Endothelial cell of umbilical vein (primary cell): ENCODE measurements around the gene CCNDBP1. TPM values are rescaled to one million over a fixed set of nuclear protein-coding genes. Genes with fewer than 3 reads are reported as not detected.

Source experiments
- BruUV-seq: library from RNA; stranded (reverse); fragments of 400-500 nt; replicated peaks from 2 replicates; lab custom pipeline; 2021; lab: Mats Ljungman, UMichigan
- CTCF ChIA-PET: fragments of 300-600, 350-600 bp; sonication (Branson Sonifier 250); formaldehyde crosslinking; loops from one replicate; lab custom pipeline; 2021; ENCODE audit warnings: antibody characterized with exemption, inconsistent platforms; lab: Charles Lee
- POLR2A ChIA-PET: fragments of 300-600, 350-600 bp; sonication (Branson Sonifier 250); formaldehyde crosslinking; loops from one replicate; lab custom pipeline; 2021; ENCODE audit warnings: antibody characterized with exemption, inconsistent platforms; lab: Charles Lee
- DNase-seq: peaks from one replicate; pipeline ENCODE4 v3.0.0-alpha.2; 2011; ENCODE audit warnings: low read depth, low spot score
- FAIRE-seq: peaks from 2 replicates; lab custom pipeline; 2011; peaks lifted over from hg19 to GRCh38; lab: Jason Lieb, UNC
- H2AFZ ChIP-seq: 2 replicates; pipeline ENCODE4 v1.6.0; 2012; ENCODE audit warnings: low read depth, low read length, control low read depth, inconsistent platforms
- H3K27ac ChIP-seq: 2 replicates; pipeline ENCODE4 v1.5.1; 2011; ENCODE audit warnings: low read depth, mild to moderate bottlenecking, control low read depth, low read length, moderate library complexity; ENCODE audit not compliant: insufficient read depth
- H3K27me3 ChIP-seq, 2 experiments: 2 replicates each; pipeline versions ENCODE4 v1.6.0 to v1.6.1; 2011; ENCODE audit warnings: low read length in 2 of 2, mixed read lengths in 1 of 2; ENCODE audit not compliant: control insufficient read depth in 2 of 2, insufficient read depth in 2 of 2
- H3K36me3 ChIP-seq, 2 experiments: 2 replicates in 1 of 2; 3 replicates in 1 of 2; pipeline ENCODE4 v1.5.1; 2011; ENCODE audit warnings: low read length in 2 of 2, mild to moderate bottlenecking in 1 of 2, moderate library complexity in 1 of 2; ENCODE audit not compliant: control insufficient read depth in 2 of 2, insufficient read depth in 2 of 2; ENCODE audit errors: extremely low read depth in 1 of 2
- H3K4me1 ChIP-seq: 3 replicates; pipeline ENCODE4 v1.5.1; 2011; ENCODE audit warnings: mild to moderate bottlenecking, low read length; ENCODE audit not compliant: control insufficient read depth, insufficient read depth; ENCODE audit errors: extremely low read depth
- H3K4me2 ChIP-seq: 2 replicates; pipeline ENCODE4 v1.6.1; 2011; ENCODE audit warnings: low read length, control low read depth, mixed read lengths; ENCODE audit not compliant: insufficient read depth
- H3K4me3 ChIP-seq, 3 experiments: fragments of 200-600 bp in 1 of 3; sonication (generic), shearing (Covaris generic) in 1 of 3; replicated peaks in 1 of 3; 2 replicates each; pipeline ENCODE4 v1.5.1; 2011 to 2016; ENCODE audit warnings: control low read depth in 3 of 3, low read length in 3 of 3, mild to moderate bottlenecking in 2 of 3, inconsistent platforms in 1 of 3, low read depth in 1 of 3, moderate library complexity in 1 of 3; ENCODE audit not compliant: insufficient read depth in 1 of 3
- H3K79me2 ChIP-seq: 2 replicates; pipeline ENCODE4 v1.6.0; 2012; ENCODE audit warnings: low read length, inconsistent platforms; ENCODE audit not compliant: control insufficient read depth, insufficient read depth
- H3K9ac ChIP-seq: replicated peaks from 2 replicates; pipeline ENCODE3; 2011; ENCODE audit warnings: low read length, control low read depth; ENCODE audit not compliant: insufficient read depth; ENCODE audit errors: extremely low read depth
- H3K9me1 ChIP-seq: replicated peaks from 3 replicates; pipeline ENCODE4 v1.6.0; 2011; ENCODE audit warnings: mild to moderate bottlenecking, low read length; ENCODE audit not compliant: control insufficient read depth, insufficient read depth; ENCODE audit errors: extremely low read depth
- H3K9me3 ChIP-seq: replicated peaks from 2 replicates; pipeline ENCODE4 v1.5.1; 2012; ENCODE audit warnings: low read length, inconsistent platforms; ENCODE audit not compliant: control insufficient read depth, insufficient read depth
- H4K20me1 ChIP-seq: replicated peaks from 2 replicates; pipeline ENCODE3; 2011; ENCODE audit warnings: mild to moderate bottlenecking, low read length; ENCODE audit not compliant: control insufficient read depth, insufficient read depth; ENCODE audit errors: extremely low read depth
- CTCF ChIP-seq, 2 donors: IDR thresholded peaks; 1 replicate in 1 of 2; 2 replicates in 1 of 2; pipeline ENCODE4 v1.5.1; 2011; ENCODE audit warnings: low read length in 2 of 2, mild to moderate bottlenecking in 2 of 2, moderate library complexity in 2 of 2, control low read depth in 1 of 2, inconsistent platforms in 1 of 2, low read depth in 1 of 2; ENCODE audit not compliant: insufficient read depth in 1 of 2; ENCODE audit errors: extremely low read depth in 1 of 2
- EZH2 ChIP-seq: IDR thresholded peaks from 2 replicates; pipeline ENCODE4 v1.6.1; 2012; ENCODE audit warnings: borderline replicate concordance, low read depth, mild to moderate bottlenecking, moderate library complexity, low read length, inconsistent platforms; ENCODE audit not compliant: severe bottlenecking
- FOS ChIP-seq: IDR thresholded peaks from 2 replicates; pipeline ENCODE4 v1.6.1; 2011; ENCODE audit warnings: mild to moderate bottlenecking, low read length, moderate library complexity, borderline replicate concordance; ENCODE audit not compliant: insufficient read depth
- GATA2 ChIP-seq: IDR thresholded peaks from 2 replicates; pipeline ENCODE4 v1.7.0; 2011; ENCODE audit warnings: low read depth, mild to moderate bottlenecking, moderate library complexity, mixed read lengths, low read length; ENCODE audit not compliant: insufficient read length, insufficient read depth
- JUN ChIP-seq: IDR thresholded peaks from 2 replicates; pipeline ENCODE4 v1.6.1; 2011; ENCODE audit warnings: borderline replicate concordance, low read depth; ENCODE audit not compliant: insufficient read length, insufficient read depth
- MAX ChIP-seq: IDR thresholded peaks from 2 replicates; pipeline ENCODE4 v1.6.1; 2011; ENCODE audit not compliant: insufficient read depth, insufficient read length
- MYC ChIP-seq: IDR thresholded peaks from one replicate; pipeline ENCODE4 v1.6.1; 2011; ENCODE audit warnings: mild to moderate bottlenecking, low read depth, low read length
- POLR2A ChIP-seq: IDR thresholded peaks from 2 replicates; pipeline ENCODE4 v1.6.1; 2012; ENCODE audit warnings: low read depth, mild to moderate bottlenecking, control low read depth, low read length
- POLR2AphosphoS5 ChIP-seq: IDR thresholded peaks from 2 replicates; pipeline ENCODE4 v1.6.1; 2012; ENCODE audit warnings: low read depth, mild to moderate bottlenecking, control low read depth, low read length, moderate library complexity; ENCODE audit not compliant: insufficient read depth
- dilution Hi-C: fragments of 300-500 bp; cut with MboI; formaldehyde crosslinking; loops from one replicate; pipeline ENCODE4 v1.15.0; 2019; ENCODE audit warnings: low sequenced_read_pairs; ENCODE audit not compliant: extremely low pct_ligation_motif_present
- intact Hi-C: fragments of 100-400 bp; cut with micrococcal nuclease; formaldehyde crosslinking; loops from one replicate; pipeline ENCODE4 v1.10.0; 2022
- polyA plus RNA-seq, 4 experiments: library from polyadenylated mRNA; depleted of rRNA in 3 of 4; stranded (reverse) in 3 of 4; unstranded in 1 of 4; fragments of >200 nt; gene quantifications; 2 replicates each; pipeline versions ENCODE4 v1.2.1 to v1.2.3, GENCODE V29; 2011 to 2012; ENCODE audit warnings: missing spikeins in 1 of 4
- total RNA-seq: library from RNA; stranded (reverse); gene quantifications from 2 replicates; pipeline ENCODE4 v1.2.3, GENCODE V29; 2021

Gene CCNDBP1
- total and polyA plus RNA-seq, 2 donors (not counting 3 experiments of a cell fraction or from before 2014, with no cell fraction given), result 39.9 to 54.9 TPM

GRCh38 chr15:43207024-43207423 lies 21.8 kb downstream of the CCNDBP1 start:
- no peaks in the 10 kb centered on the region for H3K9me1 ChIP-seq
- no peak overlapping the region for H3K4me3 ChIP-seq
- H3K4me2 ChIP-seq, result no peak overlapping the region
- FAIRE-seq (no peak), DNase-seq (no peak)
- no TSS peak for BruUV-seq
- POLR2A ChIA-PET, result no interaction called here
- no peaks in the 10 kb centered on the region for H3K79me2 ChIP-seq
- no peaks in the 10 kb centered on the region for H3K4me1 ChIP-seq
- intact Hi-C loops, result loop anchor here (10.0 kb wide), 1 partner anchor 502 kb away; no protein-coding TSS in a partner anchor
- H3K9ac ChIP-seq, result no peak overlapping the region
- dilution Hi-C loops, result no loop called here
- CTCF ChIA-PET, result interaction anchor here (1.5 to 5.3 kb wide), 5 partner anchors 14 to 80 kb away, joined by 3 to 48 read pairs (median 5); no protein-coding TSS in a partner anchor
- no peaks in the 10 kb centered on the region for H3K9me3 ChIP-seq
- no peak for TF ChIP-seq EZH2
- TF ChIP-seq CTCF (IDR thresholded peaks at IDR 0.05; ENCODE audit: extremely low read depth in 1 of 2, insufficient read depth in 1 of 2, low read depth in 1 of 2, low read length in 2 of 2), result no peak
- no peak for TF ChIP-seq GATA2
- TF ChIP-seq MAX, result no peak
- TF ChIP-seq JUN, result no peak
- TF ChIP-seq MYC, result no peak
- TF ChIP-seq FOS, result no peak
- no peak for TF ChIP-seq POLR2A
- TF ChIP-seq POLR2AphosphoS5, result no peak
- H3K27me3 ChIP-seq, result peaks cover 9 to 23% of the 10 kb centered on the region in 2 experiments
- H4K20me1 ChIP-seq, result no peaks in the 10 kb centered on the region
- H2AFZ ChIP-seq, result no peak overlapping the region
- no peaks in the 10 kb centered on the region for H3K36me3 ChIP-seq
- H3K27ac ChIP-seq, result no peak overlapping the region
